GM23338 (cell line): ENCODE results near the gene HPCA. TPM values are rescaled to one million over a fixed set of nuclear protein-coding genes. Genes with fewer than 3 reads are reported as not detected.

Source experiments
- ATAC-seq: fragments of 200-7000 bp; cut with Tn5 transposase; 3 replicates; pipeline ENCODE4 v1.9.1; 2020
- DNase-seq: peaks from one replicate; pipeline ENCODE4 v3.0.0-alpha.2; 2015; ENCODE audit warnings: low spot score
- H2AFZ ChIP-seq: fragments of 200-600 bp; sonication (generic); 2 replicates; pipeline ENCODE4 v1.8.0; 2016; ENCODE audit warnings: antibody characterized with exemption, mild to moderate bottlenecking, moderate library complexity
- H3F3A ChIP-seq: fragments of 200-600 bp; sonication (generic); replicated peaks from 2 replicates; pipeline ENCODE4 v1.8.0; 2017; ENCODE audit warnings: antibody characterized with exemption, mixed run types, low read depth
- H3K27ac ChIP-seq: fragments of 200-600 bp; sonication (generic); 2 replicates; pipeline ENCODE4 v1.6.1; 2016; ENCODE audit warnings: low read depth
- H3K27me3 ChIP-seq: fragments of 200-600 bp; sonication (generic); 2 replicates; pipeline ENCODE4 v1.8.0; 2016; ENCODE audit warnings: mild to moderate bottlenecking, mixed run types, moderate library complexity; ENCODE audit not compliant: insufficient read depth
- H3K36me3 ChIP-seq: fragments of 200-600 bp; sonication (generic); 2 replicates; pipeline ENCODE4 v1.8.0; 2016; ENCODE audit warnings: mild to moderate bottlenecking; ENCODE audit not compliant: insufficient read depth
- H3K4me1 ChIP-seq: fragments of 200-600 bp; sonication (generic); 2 replicates; pipeline ENCODE4 v1.8.0; 2016; ENCODE audit warnings: mild to moderate bottlenecking, moderate library complexity; ENCODE audit not compliant: insufficient read depth
- H3K4me2 ChIP-seq: fragments of 200-600 bp; sonication (generic); 2 replicates; pipeline ENCODE4 v1.7.1; 2017; ENCODE audit warnings: mixed run types
- H3K4me3 ChIP-seq: fragments of 200-600 bp; sonication (generic); 2 replicates; pipeline ENCODE4 v1.6.1; 2016; ENCODE audit warnings: mixed run types
- H3K79me2 ChIP-seq: fragments of 200-600 bp; sonication (generic); replicated peaks from 2 replicates; pipeline ENCODE4 v1.8.0; 2017; ENCODE audit warnings: mild to moderate bottlenecking; ENCODE audit not compliant: insufficient read depth
- H3K9me2 ChIP-seq: fragments of 200-600 bp; sonication (generic); 2 replicates; pipeline ENCODE4 v1.8.0; 2017; ENCODE audit not compliant: insufficient read depth
- H4K20me1 ChIP-seq: fragments of 200-600 bp; sonication (generic); replicated peaks from 2 replicates; pipeline ENCODE4 v1.8.0; 2017; ENCODE audit warnings: mild to moderate bottlenecking; ENCODE audit not compliant: insufficient read depth
- H3K27ac Mint-ChIP-seq: 2 replicates; pipeline ENCODE4 v1.8.0; 2020; ENCODE audit warnings: inconsistent platforms, mild to moderate bottlenecking, moderate library complexity, mixed read lengths
- H3K27me3 Mint-ChIP-seq: 3 replicates; pipeline ENCODE4 v1.8.0; 2022; ENCODE audit warnings: low read depth, mild to moderate bottlenecking, moderate library complexity, mixed read lengths, inconsistent platforms; ENCODE audit not compliant: insufficient read depth, poor library complexity
- H3K36me3 Mint-ChIP-seq: 3 replicates; pipeline ENCODE4 v1.8.0; 2021; ENCODE audit warnings: low read depth, mild to moderate bottlenecking, inconsistent platforms, moderate library complexity, mixed read lengths
- H3K4me1 Mint-ChIP-seq: 3 replicates; pipeline ENCODE4 v1.8.0; 2020; ENCODE audit warnings: mild to moderate bottlenecking, inconsistent platforms, mixed read lengths
- H3K4me3 Mint-ChIP-seq: 3 replicates; pipeline ENCODE4 v1.8.0; 2021; ENCODE audit warnings: moderate library complexity, mild to moderate bottlenecking, inconsistent platforms, mixed read lengths
- H3K9me3 Mint-ChIP-seq: 3 replicates; pipeline ENCODE4 v1.8.0; 2020; ENCODE audit warnings: moderate library complexity, mild to moderate bottlenecking, inconsistent platforms, mixed read lengths
- EZH2 ChIP-seq: fragments of 200-600 bp; sonication (generic); IDR thresholded peaks from one replicate; pipeline ENCODE4 v1.8.0; 2017; ENCODE audit warnings: antibody characterized with exemption, mild to moderate bottlenecking, low read depth; ENCODE audit not compliant: unreplicated experiment
- EZH2phosphoT487 ChIP-seq: fragments of 200-600 bp; sonication (generic); IDR thresholded peaks from one replicate; pipeline ENCODE4 v1.8.1; 2018; ENCODE audit warnings: antibody characterized with exemption; ENCODE audit not compliant: unreplicated experiment
- JUNB ChIP-seq: IDR thresholded peaks from one replicate; pipeline ENCODE4 v1.6.1; 2016; ENCODE audit warnings: antibody characterized with exemption; ENCODE audit not compliant: unreplicated experiment
- NANOG ChIP-seq: IDR thresholded peaks from 2 replicates; pipeline ENCODE4 v1.6.1; 2016; ENCODE audit warnings: antibody characterized with exemption, borderline replicate concordance
- POLR2AphosphoS5 ChIP-seq: IDR thresholded peaks from 2 replicates; pipeline ENCODE4 v1.6.1; 2016; ENCODE audit warnings: antibody characterized with exemption, low read depth
- STAT1 ChIP-seq: IDR thresholded peaks from one replicate; pipeline ENCODE4 v1.6.1; 2016; ENCODE audit warnings: antibody characterized with exemption; ENCODE audit not compliant: unreplicated experiment
- ZNF114 ChIP-seq: fragments of 250-450 bp; sonication (Bioruptor Pico); IDR thresholded peaks from 2 replicates; pipeline ENCODE4 v1.5.0; 2020; ENCODE audit warnings: mild to moderate bottlenecking, moderate library complexity
- ZNF331 ChIP-seq: fragments of 250-450 bp; sonication (Bioruptor Pico); IDR thresholded peaks from 2 replicates; pipeline ENCODE4 v1.5.0; 2020; ENCODE audit warnings: low read depth, mild to moderate bottlenecking, moderate library complexity
- ZNF462 ChIP-seq: fragments of 250-450 bp; sonication (Bioruptor Pico); IDR thresholded peaks from 2 replicates; pipeline ENCODE4 v1.5.0; 2020; ENCODE audit warnings: mild to moderate bottlenecking, moderate library complexity
- polyA plus RNA-seq: library from polyadenylated mRNA; unstranded; fragments of >200 nt; fragmentation: Nextera tagmentation; extraction: Ambion mirVana; gene quantifications from 2 replicates; pipeline ENCODE4 v1.2.1, GENCODE V29; 2016
- total RNA-seq: library from RNA; depleted of rRNA; stranded (reverse); fragments of >200 nt; shearing (Covaris generic); gene quantifications from 2 replicates; pipeline ENCODE4 v1.2.3, GENCODE V29; 2014
- TF ChIP-seq, protein P1 (sequence below), 2 experiments: fragments of 200-600 bp in 1 of 2; sonication (generic) in 1 of 2; conservative IDR thresholded peaks; 2 replicates each; pipeline versions ENCODE4 v1.5.1 to v1.6.1; 2016 to 2017; ENCODE audit warnings: antibody characterized with exemption in 2 of 2, low read depth in 2 of 2, mild to moderate bottlenecking in 2 of 2, moderate library complexity in 1 of 2
- TF ChIP-seq, protein P2 (sequence below): IDR thresholded peaks from 2 replicates; pipeline ENCODE4 v1.6.1; 2016; ENCODE audit warnings: antibody characterized with exemption

The HPCA gene
- total and polyA plus RNA-seq, 2 experiments from 2014 or later, result 0.35 to 0.82 TPM

DNA sequence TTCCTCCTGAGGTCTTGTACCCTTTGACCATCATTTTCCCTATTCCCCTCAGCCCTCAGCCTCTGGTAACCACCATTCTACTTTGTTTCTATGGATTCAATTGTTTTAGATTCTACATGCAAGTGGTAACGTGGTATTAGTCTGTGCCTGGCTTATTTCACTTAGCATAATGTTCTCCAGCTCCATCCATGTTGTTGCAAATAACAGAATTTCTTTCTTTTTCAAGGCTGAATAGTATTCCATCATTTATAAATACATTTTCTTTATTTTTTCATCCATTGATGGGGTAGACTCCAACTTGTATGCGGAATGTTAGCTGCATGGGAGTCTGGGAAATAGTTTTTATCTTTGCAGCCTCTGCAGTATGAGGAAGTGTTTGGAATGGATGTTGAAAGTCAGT lies 41.1 kb downstream of the HPCA start:
- H3K36me3 ChIP-seq, result no peaks in the 10 kb centered on the region
- no peaks in the 10 kb centered on the region for H4K20me1 ChIP-seq
- H3K4me1 ChIP-seq, result peaks cover 12% of the 10 kb centered on the region
- no peak for DNase-seq
- Mint-ChIP-seq H3K27ac (no peak overlapping the region), H3K27me3 (peaks cover 48% of the 10 kb centered on the region), H3K36me3 (no peaks in the 10 kb centered on the region; the same call in 2 of the 3 replicates), H3K4me1 (peaks cover 12% of the 10 kb centered on the region), H3K4me3 (peak overlapping the region; percentile 4; the same call in 1 of the 3 replicates), H3K9me3 (peaks cover 7% of the 10 kb centered on the region; the same call in 2 of the 3 replicates)
- peaks cover 3% of the 10 kb centered on the region; the same call in 1 of the 2 replicates for H3F3A ChIP-seq
- no peak overlapping the region for H2AFZ ChIP-seq
- no peak overlapping the region for H3K4me3 ChIP-seq
- peaks cover 77% of the 10 kb centered on the region for H3K27me3 ChIP-seq
- no peak for TF ChIP-seq ZNF331
- H3K79me2 ChIP-seq, result no peaks in the 10 kb centered on the region
- H3K4me2 ChIP-seq, result no peak overlapping the region
- no peak overlapping the region for H3K27ac ChIP-seq
- H3K9me2 ChIP-seq, result no peaks in the 10 kb centered on the region
- no peak for ATAC-seq

- DNase-seq (no peak), ATAC-seq (no peak)
- Histone ChIP-seq H3F3A (peaks cover 3% of the 10 kb centered on the region; the same call in 1 of the 2 replicates), H3K9me2 (no peaks in the 10 kb centered on the region), H3K4me3 (no peak overlapping the region), H3K4me2 (no peak overlapping the region), H3K36me3 (no peaks in the 10 kb centered on the region), H3K4me1 (peaks cover 12% of the 10 kb centered on the region), H3K79me2 (no peaks in the 10 kb centered on the region), H4K20me1 (0 out of 2 replicates have a peak, but pooled peaks cover 4% of the 10 kb centered on the region), H3K27me3 (peaks cover 69% of the 10 kb centered on the region), H3K27ac (no peak overlapping the region), H2AFZ (no peak overlapping the region)
- H3K9me3 Mint-ChIP-seq, result peaks cover 7% of the 10 kb centered on the region; the same call in 2 of the 3 replicates
- H3K4me1 Mint-ChIP-seq, result peaks cover 12% of the 10 kb centered on the region
- H3K27me3 Mint-ChIP-seq, result peaks cover 41% of the 10 kb centered on the region
- no peak overlapping the region for H3K4me3 Mint-ChIP-seq
- TF ChIP-seq JUNB (no peak), ZNF114 (CRISPR knock-in tag) (no peak), EZH2phosphoT487 (no peak), ZNF462 (CRISPR knock-in tag) (no peak), POLR2AphosphoS5 (no peak), EZH2 (no peak), NANOG (no peak), STAT1 (no peak), ZNF331 (no peak)
- TF ChIP-seq, protein P1, sequence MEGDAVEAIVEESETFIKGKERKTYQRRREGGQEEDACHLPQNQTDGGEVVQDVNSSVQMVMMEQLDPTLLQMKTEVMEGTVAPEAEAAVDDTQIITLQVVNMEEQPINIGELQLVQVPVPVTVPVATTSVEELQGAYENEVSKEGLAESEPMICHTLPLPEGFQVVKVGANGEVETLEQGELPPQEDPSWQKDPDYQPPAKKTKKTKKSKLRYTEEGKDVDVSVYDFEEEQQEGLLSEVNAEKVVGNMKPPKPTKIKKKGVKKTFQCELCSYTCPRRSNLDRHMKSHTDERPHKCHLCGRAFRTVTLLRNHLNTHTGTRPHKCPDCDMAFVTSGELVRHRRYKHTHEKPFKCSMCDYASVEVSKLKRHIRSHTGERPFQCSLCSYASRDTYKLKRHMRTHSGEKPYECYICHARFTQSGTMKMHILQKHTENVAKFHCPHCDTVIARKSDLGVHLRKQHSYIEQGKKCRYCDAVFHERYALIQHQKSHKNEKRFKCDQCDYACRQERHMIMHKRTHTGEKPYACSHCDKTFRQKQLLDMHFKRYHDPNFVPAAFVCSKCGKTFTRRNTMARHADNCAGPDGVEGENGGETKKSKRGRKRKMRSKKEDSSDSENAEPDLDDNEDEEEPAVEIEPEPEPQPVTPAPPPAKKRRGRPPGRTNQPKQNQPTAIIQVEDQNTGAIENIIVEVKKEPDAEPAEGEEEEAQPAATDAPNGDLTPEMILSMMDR (conservative IDR thresholded peaks at IDR 0.05; ENCODE audit: low read depth in 2 of 2), result no peak
- TF ChIP-seq, protein P2, sequence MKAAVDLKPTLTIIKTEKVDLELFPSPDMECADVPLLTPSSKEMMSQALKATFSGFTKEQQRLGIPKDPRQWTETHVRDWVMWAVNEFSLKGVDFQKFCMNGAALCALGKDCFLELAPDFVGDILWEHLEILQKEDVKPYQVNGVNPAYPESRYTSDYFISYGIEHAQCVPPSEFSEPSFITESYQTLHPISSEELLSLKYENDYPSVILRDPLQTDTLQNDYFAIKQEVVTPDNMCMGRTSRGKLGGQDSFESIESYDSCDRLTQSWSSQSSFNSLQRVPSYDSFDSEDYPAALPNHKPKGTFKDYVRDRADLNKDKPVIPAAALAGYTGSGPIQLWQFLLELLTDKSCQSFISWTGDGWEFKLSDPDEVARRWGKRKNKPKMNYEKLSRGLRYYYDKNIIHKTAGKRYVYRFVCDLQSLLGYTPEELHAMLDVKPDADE, result no peak
- no peak overlapping the region for H3K27ac Mint-ChIP-seq
- no peaks in the 10 kb centered on the region; the same call in 2 of the 3 replicates for H3K36me3 Mint-ChIP-seq
Observed at GRCh38 chr1:32928285-32928684, 42.0 kb downstream of the HPCA start.
